Activated CD8-positive, alpha-beta T cell treated with anti-CD3 and anti-CD28 coated beads, Interleukin-2, amount 10 ng/mL, durations not matched to agents 7 days and 5 days (primary cell): ENCODE measurements around the gene COG6. TPM values are rescaled to one million over a fixed set of nuclear protein-coding genes. Genes with fewer than 3 reads are reported as not detected.
A peak's percentile ranks its signal among the peaks of the same experiment; 100 is the strongest.

Experiments
- ATAC-seq: fragments of 150-1000 bp; cut with Tn5 transposase; one replicate; pipeline ENCODE4 v1.10.0; 2021; ENCODE audit warnings: moderate library complexity
- CTCF ChIA-PET: fragments of 350-600 bp; sonication (Branson Sonifier 250); formaldehyde crosslinking; loops from one replicate; lab custom pipeline; 2021; ENCODE audit warnings: antibody characterized with exemption; lab: Charles Lee
- POLR2A ChIA-PET: fragments of 350-600 bp; sonication (Branson Sonifier 250); formaldehyde crosslinking; loops from one replicate; lab custom pipeline; 2021; ENCODE audit warnings: antibody characterized with exemption; lab: Charles Lee
- DNase-seq: peaks from one replicate; pipeline ENCODE4 v3.0.0-alpha.2; 2020
- H3K27ac Mint-ChIP-seq: one replicate; pipeline ENCODE4 v1.8.0; 2021; ENCODE audit warnings: mild to moderate bottlenecking, mixed read lengths
- H3K27me3 Mint-ChIP-seq: one replicate; pipeline ENCODE4 v1.8.0; 2021; ENCODE audit warnings: low read depth, mixed read lengths
- H3K36me3 Mint-ChIP-seq: one replicate; pipeline ENCODE4 v1.8.0; 2021; ENCODE audit warnings: low read depth, mixed read lengths
- H3K4me1 Mint-ChIP-seq: one replicate; pipeline ENCODE4 v1.8.0; 2021; ENCODE audit warnings: low read depth, mixed read lengths
- H3K4me3 Mint-ChIP-seq: one replicate; pipeline ENCODE4 v1.8.0; 2021; ENCODE audit warnings: mild to moderate bottlenecking, mixed read lengths
- H3K9me3 Mint-ChIP-seq: one replicate; pipeline ENCODE4 v1.8.0; 2022; ENCODE audit warnings: mixed read lengths; ENCODE audit not compliant: insufficient read depth
- total RNA-seq, 2 experiments: library from RNA; stranded (reverse); gene quantifications; one replicate each; pipeline ENCODE4 v1.2.3, GENCODE V29; 2021

Gene COG6
- total RNA-seq, 2 experiments from 2014 or later, result 21.2 to 26.0 TPM

GRCh38 chr13:39740761-39741160 is 85.3 kb downstream of the COG6 start:
- Mint-ChIP-seq H3K9me3 (peaks cover 11% of the 10 kb centered on the region), H3K4me1 (no peaks in the 10 kb centered on the region), H3K4me3 (no peak overlapping the region), H3K36me3 (peaks cover 19% of the 10 kb centered on the region), H3K27ac (no peak overlapping the region), H3K27me3 (no peaks in the 10 kb centered on the region)
- POLR2A ChIA-PET, result no interaction called here
- DNase-seq (no peak), ATAC-seq (no peak)
- CTCF ChIA-PET, result no interaction called here

- Mint-ChIP-seq H3K27ac (no peak overlapping the region), H3K4me1 (no peaks in the 10 kb centered on the region), H3K27me3 (no peaks in the 10 kb centered on the region), H3K4me3 (no peak overlapping the region), H3K36me3 (peaks cover 2% of the 10 kb centered on the region), H3K9me3 (peaks cover 3% of the 10 kb centered on the region)
- ATAC-seq (no peak), DNase-seq (no peak)
- CTCF ChIA-PET, result no interaction called here
- POLR2A ChIA-PET, result no interaction called here
Measured at GRCh38 chr13:39748961-39749360, 93.5 kb downstream of the COG6 start.

- ChIA-PET CTCF (interaction anchor here (0.9 to 1.2 kb wide), 2 partner anchors 64 to 137 kb away, joined by 3 read pairs; no protein-coding TSS in a partner anchor), POLR2A (no interaction called here)
- peaks cover 2% of the 10 kb centered on the region for H3K36me3 Mint-ChIP-seq
Measured at GRCh38 chr13:39749528-39749927, 94.1 kb downstream of the COG6 start.

GRCh38 chr13:39751805-39752204 is 96.3 kb downstream of the COG6 start:
- Mint-ChIP-seq H3K27ac (no peak overlapping the region), H3K4me3 (no peak overlapping the region), H3K36me3 (peaks cover 2% of the 10 kb centered on the region), H3K27me3 (no peaks in the 10 kb centered on the region), H3K9me3 (no peaks in the 10 kb centered on the region), H3K4me1 (no peaks in the 10 kb centered on the region)
- DNase-seq (no peak), ATAC-seq (no peak)
- ChIA-PET CTCF (no interaction called here), POLR2A (no interaction called here)

More at GRCh38 chr13:39749528-39749927, 94.1 kb downstream of the COG6 start:
- no peak for DNase-seq
- peaks cover 3% of the 10 kb centered on the region for H3K9me3 Mint-ChIP-seq
- H3K27me3 Mint-ChIP-seq, result no peaks in the 10 kb centered on the region
- ATAC-seq, result no peak
- H3K4me3 Mint-ChIP-seq, result no peak overlapping the region
- no peaks in the 10 kb centered on the region for H3K4me1 Mint-ChIP-seq
- no peak overlapping the region for H3K27ac Mint-ChIP-seq

- no peaks in the 10 kb centered on the region for H3K36me3 Mint-ChIP-seq
- H3K27me3 Mint-ChIP-seq, result no peaks in the 10 kb centered on the region
- H3K27ac Mint-ChIP-seq, result no peak overlapping the region
- H3K9me3 Mint-ChIP-seq, result no peaks in the 10 kb centered on the region
- DNase-seq (no peak), ATAC-seq (no peak)
- H3K4me3 Mint-ChIP-seq, result no peak overlapping the region
- H3K4me1 Mint-ChIP-seq, result no peaks in the 10 kb centered on the region
- ChIA-PET POLR2A (no interaction called here), CTCF (no interaction called here)
Measured at GRCh38 chr13:39760521-39760920, 105.1 kb downstream of the COG6 start.

- DNase-seq (peak; percentile 34), ATAC-seq (no peak)
- Mint-ChIP-seq H3K9me3 (no peaks in the 10 kb centered on the region), H3K27ac (no peak overlapping the region), H3K27me3 (no peaks in the 10 kb centered on the region), H3K36me3 (no peaks in the 10 kb centered on the region), H3K4me1 (no peaks in the 10 kb centered on the region), H3K4me3 (no peak overlapping the region)
- CTCF ChIA-PET, result interaction anchor here (0.6 to 2.0 kb wide), 3 partner anchors 15 to 173 kb away, joined by 3 to 4 read pairs (median 4); no protein-coding TSS in a partner anchor
- POLR2A ChIA-PET, result no interaction called here
Measured at GRCh38 chr13:39765801-39766463, 110.5 kb downstream of the COG6 start.

GRCh38 chr13:39766464-39767158 is 111.1 kb downstream of the COG6 start:
- no peaks in the 10 kb centered on the region for H3K4me1 Mint-ChIP-seq
- H3K27me3 Mint-ChIP-seq, result no peaks in the 10 kb centered on the region
- CTCF ChIA-PET, result interaction anchor here (0.6 to 2.0 kb wide), 4 partner anchors 10 to 172 kb away, joined by 3 to 4 read pairs (median 4); no protein-coding TSS in a partner anchor
- no peak for DNase-seq
- H3K36me3 Mint-ChIP-seq, result no peaks in the 10 kb centered on the region
- no peaks in the 10 kb centered on the region for H3K9me3 Mint-ChIP-seq
- H3K27ac Mint-ChIP-seq, result no peak overlapping the region
- ATAC-seq, result no peak
- no peak overlapping the region for H3K4me3 Mint-ChIP-seq
- POLR2A ChIA-PET, result no interaction called here

- ChIA-PET CTCF (interaction anchor here (0.9 to 1.2 kb wide), 3 partner anchors 9 to 914 kb away, joined by 3 read pairs; no protein-coding TSS in a partner anchor), POLR2A (no interaction called here)
- peaks cover 2% of the 10 kb centered on the region for H3K36me3 Mint-ChIP-seq
- DNase-seq, result no peak
- no peaks in the 10 kb centered on the region for H3K27me3 Mint-ChIP-seq
- no peak overlapping the region for H3K27ac Mint-ChIP-seq
- no peak overlapping the region for H3K4me3 Mint-ChIP-seq
- no peaks in the 10 kb centered on the region for H3K9me3 Mint-ChIP-seq
- no peak for ATAC-seq
- no peaks in the 10 kb centered on the region for H3K4me1 Mint-ChIP-seq
Measured at GRCh38 chr13:39767791-39768517, 112.5 kb downstream of the COG6 start.

GRCh38 chr13:39768962-39769361 is 113.5 kb downstream of the COG6 start:
- Mint-ChIP-seq H3K4me3 (no peak overlapping the region), H3K36me3 (peaks cover 2% of the 10 kb centered on the region), H3K4me1 (no peaks in the 10 kb centered on the region), H3K27me3 (no peaks in the 10 kb centered on the region), H3K27ac (no peak overlapping the region), H3K9me3 (no peaks in the 10 kb centered on the region)
- DNase-seq (no peak), ATAC-seq (no peak)
- ChIA-PET POLR2A (no interaction called here), CTCF (no interaction called here)

GRCh38 chr13:39770221-39771090 is 115.0 kb downstream of the COG6 start:
- DNase-seq, result no peak
- ATAC-seq, result no peak
- H3K4me1 Mint-ChIP-seq, result no peaks in the 10 kb centered on the region
- CTCF ChIA-PET, result no interaction called here
- H3K4me3 Mint-ChIP-seq, result no peak overlapping the region
- POLR2A ChIA-PET, result no interaction called here
- H3K36me3 Mint-ChIP-seq, result peaks cover 2% of the 10 kb centered on the region
- H3K27ac Mint-ChIP-seq, result no peak overlapping the region
- H3K9me3 Mint-ChIP-seq, result no peaks in the 10 kb centered on the region
- no peaks in the 10 kb centered on the region for H3K27me3 Mint-ChIP-seq

GRCh38 chr13:39773833-39774232 is 118.4 kb downstream of the COG6 start:
- Mint-ChIP-seq H3K27ac (no peak overlapping the region), H3K9me3 (no peaks in the 10 kb centered on the region), H3K4me1 (peaks cover 14% of the 10 kb centered on the region), H3K27me3 (no peaks in the 10 kb centered on the region), H3K4me3 (no peak overlapping the region), H3K36me3 (peaks cover 2% of the 10 kb centered on the region)
- CTCF ChIA-PET, result interaction anchor here (1.0 kb wide), 2 partner anchors 9 to 10 kb away, joined by 3 read pairs; no protein-coding TSS in a partner anchor
- DNase-seq, result no peak
- no peak for ATAC-seq
- POLR2A ChIA-PET, result no interaction called here
